AG09309 (cell line): ENCODE data around the gene CCDC92.

Experiments
- DNase-seq: peaks from one replicate; pipeline ENCODE4 v3.0.0-alpha.2; 2010; ENCODE audit warnings: low read depth
- H3K4me3 ChIP-seq: 2 replicates; pipeline ENCODE4 v1.5.1; 2011; ENCODE audit warnings: mild to moderate bottlenecking, low read depth, low read length, moderate library complexity; ENCODE audit not compliant: control insufficient read depth
- CTCF ChIP-seq: IDR thresholded peaks from 2 replicates; pipeline ENCODE4 v1.5.1; 2011; ENCODE audit warnings: mild to moderate bottlenecking, low read depth, low read length, inconsistent platforms; ENCODE audit not compliant: insufficient read depth, control insufficient read depth; ENCODE audit errors: missing control alignments

The CCDC92 gene

DNA sequence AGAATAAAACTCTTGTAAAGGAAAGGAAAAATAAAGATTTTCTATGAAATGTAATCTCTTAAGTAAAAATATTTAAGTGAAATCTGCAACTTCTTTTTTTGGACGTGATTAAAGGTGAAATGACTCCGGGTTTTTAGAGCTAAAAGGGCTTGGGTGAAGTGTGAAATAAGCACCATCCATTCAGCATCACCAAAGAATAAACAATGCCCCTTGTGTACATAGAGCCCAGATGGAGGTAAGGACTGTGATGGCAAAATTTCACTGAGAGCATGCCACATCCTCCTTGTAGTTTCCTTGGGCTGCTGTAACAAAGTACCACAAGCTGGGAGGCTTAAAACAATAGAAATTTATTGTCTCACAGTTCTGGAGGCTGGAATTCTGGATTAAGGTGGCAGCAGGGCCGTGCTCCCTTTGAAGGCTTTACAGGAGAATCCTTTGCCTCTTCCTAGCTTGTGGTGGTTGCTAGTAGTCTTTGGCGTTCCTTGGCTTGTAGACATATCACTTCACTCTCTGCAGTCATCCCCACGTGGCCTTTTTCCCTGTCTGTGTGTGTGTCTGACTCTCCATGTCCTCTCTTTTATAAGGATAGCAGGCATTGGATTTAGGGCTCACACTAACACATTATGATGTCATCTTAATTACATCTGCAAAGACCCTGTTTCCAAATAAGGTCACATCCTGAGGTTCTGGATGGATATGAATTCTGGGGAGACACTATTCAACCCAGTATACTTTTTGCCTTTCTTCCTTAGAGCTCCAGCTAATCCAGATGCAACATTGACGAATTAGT lies 24.6 kb upstream of the CCDC92 start:
- no peak for DNase-seq
- TF ChIP-seq CTCF = no peak
- no peak overlapping the region for H3K4me3 ChIP-seq

DNA sequence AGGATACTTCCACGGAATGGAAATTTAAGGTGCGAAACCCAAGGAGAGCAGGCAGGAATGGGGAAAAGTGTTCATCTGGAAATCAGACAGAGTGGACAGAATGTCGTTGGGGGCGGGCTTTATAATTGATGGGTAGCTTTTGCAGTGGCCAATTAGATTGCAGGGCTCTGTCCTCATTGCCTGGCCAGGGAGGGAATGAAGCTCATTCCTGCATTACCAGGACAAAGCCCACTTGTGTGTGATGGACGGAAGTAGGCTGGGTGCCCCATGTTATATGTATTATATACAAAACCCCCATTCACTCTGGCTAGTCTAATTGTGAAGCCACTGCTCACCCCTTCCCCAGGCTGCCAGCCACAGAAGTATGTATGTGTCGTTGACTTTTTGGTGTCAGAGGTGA lies 23.9 kb upstream of the CCDC92 start:
- no peak for DNase-seq
- no peak for TF ChIP-seq CTCF
- no peak overlapping the region for H3K4me3 ChIP-seq

- TF ChIP-seq CTCF = no peak
- peak; percentile 32 for DNase-seq
- no peak overlapping the region for H3K4me3 ChIP-seq
These were observed 22.6 kb upstream of the CCDC92 start for GRCh38 chr12:123995023-123995748.

- no peak for DNase-seq
- no peak overlapping the region for H3K4me3 ChIP-seq
- no peak for TF ChIP-seq CTCF
These were observed 19.6 kb upstream of the CCDC92 start for GRCh38 chr12:123992118-123992825.

- no peak for TF ChIP-seq CTCF
- DNase-seq = no peak
These were observed 18.8 kb upstream of the CCDC92 start for GRCh38 chr12:123991372-123991951.

GRCh38 chr12:123990511-123990910 lies 17.9 kb upstream of the CCDC92 start:
- H3K4me3 ChIP-seq = no peak overlapping the region
- no peak for TF ChIP-seq CTCF
- DNase-seq = no peak

More at GRCh38 chr12:123991372-123991951, 18.8 kb upstream of the CCDC92 start:
- no peak overlapping the region for H3K4me3 ChIP-seq
